Measurements from ENCODE around the gene ABCA12. TPM values are rescaled to one million over a fixed set of nuclear protein-coding genes. Genes with fewer than 3 reads are reported as not detected.

ABCA12 gene
- total RNA-seq, 1 donor from 2014 or later, result not detected

DNA sequence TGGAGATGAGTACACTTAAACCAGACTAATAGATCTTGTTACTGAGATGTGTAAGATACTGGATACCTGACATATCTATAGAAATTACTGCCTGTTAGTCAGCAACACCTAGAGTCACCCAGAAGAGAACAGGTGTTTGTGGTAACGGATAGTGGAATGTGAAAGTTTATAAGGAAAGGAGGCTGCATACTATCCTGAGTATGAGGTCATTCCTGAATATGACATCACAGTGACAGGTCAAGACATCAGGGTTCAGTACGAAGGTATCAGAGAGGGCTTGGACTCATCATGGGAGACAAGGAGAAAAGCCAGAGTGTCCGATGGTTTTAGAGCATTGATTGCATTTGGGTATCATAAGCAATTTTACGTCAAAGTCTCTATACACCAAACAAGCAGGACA lies 55.3 kb downstream of the ABCA12 start:
- no peaks in the 10 kb centered on the region for H3K36me3 Mint-ChIP-seq (ENCODE audit: low read depth)
- no peaks in the 10 kb centered on the region for H3K27me3 Mint-ChIP-seq
- H3K9me3 Mint-ChIP-seq, result no peaks in the 10 kb centered on the region
- H3K4me1 Mint-ChIP-seq, result no peaks in the 10 kb centered on the region
- ChIA-PET POLR2A (no interaction called here), CTCF (no interaction called here)
- H3K27ac Mint-ChIP-seq, result no peak overlapping the region
- intact Hi-C loops (cut with micrococcal nuclease), result no loop called here
- DNase-seq, result no peak
- no peak for ATAC-seq (ENCODE audit: low read depth)
- H3K4me3 Mint-ChIP-seq, result no peak overlapping the region
- TF ChIP-seq, protein P1, sequence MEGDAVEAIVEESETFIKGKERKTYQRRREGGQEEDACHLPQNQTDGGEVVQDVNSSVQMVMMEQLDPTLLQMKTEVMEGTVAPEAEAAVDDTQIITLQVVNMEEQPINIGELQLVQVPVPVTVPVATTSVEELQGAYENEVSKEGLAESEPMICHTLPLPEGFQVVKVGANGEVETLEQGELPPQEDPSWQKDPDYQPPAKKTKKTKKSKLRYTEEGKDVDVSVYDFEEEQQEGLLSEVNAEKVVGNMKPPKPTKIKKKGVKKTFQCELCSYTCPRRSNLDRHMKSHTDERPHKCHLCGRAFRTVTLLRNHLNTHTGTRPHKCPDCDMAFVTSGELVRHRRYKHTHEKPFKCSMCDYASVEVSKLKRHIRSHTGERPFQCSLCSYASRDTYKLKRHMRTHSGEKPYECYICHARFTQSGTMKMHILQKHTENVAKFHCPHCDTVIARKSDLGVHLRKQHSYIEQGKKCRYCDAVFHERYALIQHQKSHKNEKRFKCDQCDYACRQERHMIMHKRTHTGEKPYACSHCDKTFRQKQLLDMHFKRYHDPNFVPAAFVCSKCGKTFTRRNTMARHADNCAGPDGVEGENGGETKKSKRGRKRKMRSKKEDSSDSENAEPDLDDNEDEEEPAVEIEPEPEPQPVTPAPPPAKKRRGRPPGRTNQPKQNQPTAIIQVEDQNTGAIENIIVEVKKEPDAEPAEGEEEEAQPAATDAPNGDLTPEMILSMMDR (IDR thresholded peaks at IDR 0.05), result no peak

DNA sequence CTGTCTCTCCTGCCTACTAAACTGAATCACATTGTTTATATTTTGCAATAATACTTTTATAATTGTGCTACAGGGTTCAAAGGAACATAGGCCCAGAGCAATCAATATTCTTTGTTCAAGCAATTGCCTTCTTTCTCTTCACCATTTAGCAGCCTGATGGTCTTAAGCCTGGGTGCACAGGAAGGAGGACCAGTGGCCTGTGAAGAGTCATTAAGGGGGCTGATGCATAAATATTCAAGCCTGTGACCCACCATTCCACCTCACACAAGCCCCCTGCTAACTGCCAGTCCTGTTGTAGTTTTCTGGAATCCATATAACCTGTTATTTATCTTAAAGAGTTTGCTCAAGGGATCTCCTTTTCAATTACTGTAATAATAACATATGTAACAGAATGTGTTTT lies 56.0 kb downstream of the ABCA12 start:
- DNase-seq, result no peak
- Mint-ChIP-seq H3K27ac (no peak overlapping the region), H3K4me1 (no peaks in the 10 kb centered on the region), H3K27me3 (no peaks in the 10 kb centered on the region), H3K36me3 (ENCODE audit: low read depth) (no peaks in the 10 kb centered on the region), H3K9me3 (no peaks in the 10 kb centered on the region), H3K4me3 (no peak overlapping the region)
- ChIA-PET POLR2A (no interaction called here), CTCF (no interaction called here)
- TF ChIP-seq, protein P1 (IDR thresholded peaks at IDR 0.05), result no peak
- intact Hi-C loops (cut with micrococcal nuclease), result no loop called here
- ATAC-seq (ENCODE audit: low read depth), result no peak

DNA sequence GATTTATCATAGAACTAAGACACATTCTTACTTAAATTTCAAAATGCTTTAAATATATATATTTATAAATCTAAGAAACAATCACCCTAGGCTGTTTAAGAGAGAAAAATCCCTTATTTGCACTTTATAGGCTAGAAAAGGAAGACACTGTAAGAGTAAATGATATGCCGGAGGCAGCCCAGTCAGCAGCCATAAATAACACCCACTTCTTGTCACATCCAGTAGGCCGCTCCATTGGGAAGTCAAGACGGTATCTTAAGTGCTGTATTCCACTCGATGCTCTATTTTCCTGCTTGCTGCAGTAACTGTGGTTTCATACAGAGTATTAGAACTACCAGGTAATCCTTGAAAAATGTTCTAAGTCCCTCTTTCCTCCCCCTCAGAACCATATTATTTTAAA lies 57.9 kb downstream of the ABCA12 start:
- no peak for ATAC-seq (ENCODE audit: low read depth)
- intact Hi-C loops (cut with micrococcal nuclease), result no loop called here
- CTCF ChIA-PET, result no interaction called here
- Mint-ChIP-seq H3K9me3 (no peaks in the 10 kb centered on the region), H3K27ac (no peak overlapping the region), H3K4me3 (no peak overlapping the region), H3K36me3 (ENCODE audit: low read depth) (no peaks in the 10 kb centered on the region), H3K4me1 (no peaks in the 10 kb centered on the region), H3K27me3 (no peaks in the 10 kb centered on the region)
- no peak for DNase-seq
- POLR2A ChIA-PET, result no interaction called here
- TF ChIP-seq, protein P1 (IDR thresholded peaks at IDR 0.05), result no peak

DNA sequence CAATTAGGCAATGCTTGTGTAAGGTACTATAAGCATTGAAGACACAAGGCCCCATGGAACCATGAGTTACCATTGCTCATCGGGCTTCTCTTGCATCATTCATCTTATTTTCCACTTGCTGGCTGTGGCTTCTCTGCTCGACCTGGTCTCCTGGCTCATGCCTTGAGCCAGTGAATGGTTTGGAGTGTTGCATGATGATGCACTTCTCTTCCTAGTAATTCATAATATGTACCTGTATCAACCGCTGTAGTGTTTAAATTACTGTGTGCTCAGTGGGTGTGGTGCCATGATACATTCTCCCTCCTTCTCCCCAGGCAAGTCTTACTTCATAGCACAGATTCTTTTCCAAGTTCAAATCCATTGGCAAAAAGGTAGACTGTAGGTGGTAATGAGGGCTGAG lies 66.8 kb downstream of the ABCA12 start:
- Mint-ChIP-seq H3K27ac (no peak overlapping the region), H3K4me3 (no peak overlapping the region), H3K27me3 (no peaks in the 10 kb centered on the region), H3K9me3 (peaks cover 2% of the 10 kb centered on the region), H3K4me1 (no peaks in the 10 kb centered on the region), H3K36me3 (ENCODE audit: low read depth) (no peaks in the 10 kb centered on the region)
- DNase-seq (no peak), ATAC-seq (ENCODE audit: low read depth) (no peak)
- TF ChIP-seq, protein P1 (IDR thresholded peaks at IDR 0.05), result no peak
- POLR2A ChIA-PET, result no interaction called here
- intact Hi-C loops (cut with micrococcal nuclease), result no loop called here
- CTCF ChIA-PET, result no interaction called here

DNA sequence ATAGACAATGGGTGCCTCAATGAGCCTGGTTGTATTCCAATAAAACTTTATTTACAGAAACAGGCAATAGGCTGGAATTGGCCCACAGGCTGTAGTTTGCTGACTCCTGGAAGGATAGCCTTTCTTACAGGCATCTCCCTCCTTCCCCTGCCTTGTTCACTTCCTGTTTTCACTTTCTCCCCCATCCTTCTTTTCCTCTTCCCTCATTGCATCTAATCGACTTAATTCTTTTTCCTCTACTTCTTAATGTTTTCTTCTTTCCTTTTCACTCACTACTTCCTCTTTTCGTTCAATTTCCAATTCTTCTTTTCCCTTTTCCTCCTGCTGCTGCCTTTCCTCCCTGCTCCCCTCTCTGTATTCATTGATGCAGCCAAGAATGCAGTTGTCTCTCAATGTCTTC lies 70.0 kb downstream of the ABCA12 start:
- Mint-ChIP-seq H3K4me1 (no peaks in the 10 kb centered on the region), H3K4me3 (no peak overlapping the region), H3K27ac (no peak overlapping the region), H3K27me3 (no peaks in the 10 kb centered on the region), H3K36me3 (ENCODE audit: low read depth) (no peaks in the 10 kb centered on the region), H3K9me3 (peaks cover 2% of the 10 kb centered on the region)
- intact Hi-C loops (cut with micrococcal nuclease), result no loop called here
- ChIA-PET POLR2A (no interaction called here), CTCF (no interaction called here)
- ATAC-seq (ENCODE audit: low read depth) (no peak), DNase-seq (no peak)
- TF ChIP-seq, protein P1 (IDR thresholded peaks at IDR 0.05), result no peak

All from activated B cell treated with CpG ODN at 0.5 μM for 24 hours (primary cell).